Measurements from ENCODE around the gene PHLPP1. TPM values are rescaled to one million over a fixed set of nuclear protein-coding genes. Genes with fewer than 3 reads are reported as not detected.

The PHLPP1 gene
- total and polyA plus RNA-seq, 2 of the 13 experiments (the other 11 are each of a cell fraction or from before 2014, with no cell fraction given) = 9.8 to 18.5 TPM

- Histone ChIP-seq H3K4me2 (ENCODE audit: low read depth, low read length) (no peak overlapping the region), H2AFZ (ENCODE audit: low read length) (no peak overlapping the region), H4K20me1 (ENCODE audit: insufficient read depth, low read length) (no peaks in the 10 kb centered on the region), H3K27me3 (ENCODE audit: control insufficient read depth in 1 of 2, insufficient read depth in 2 of 2, low read length in 2 of 2) (no peaks in the 10 kb centered on the region), H3K79me2 (ENCODE audit: insufficient read depth, low read length) (peaks cover 87% of the 10 kb centered on the region), H3K27ac (ENCODE audit: extremely low read length, insufficient read depth, low read length) (no peak overlapping the region), H3K9me3 (ENCODE audit: low read length) (no peaks in the 10 kb centered on the region), H3K36me3 (replicated peaks in 1 of 2; ENCODE audit: control insufficient read depth in 1 of 2, insufficient read depth in 2 of 2, low read length in 2 of 2) (no peaks in the 10 kb centered on the region), H3K4me3 (replicated peaks in 1 of 3; ENCODE audit: insufficient read depth in 1 of 3, low read depth in 2 of 3, low read length in 3 of 3) (no peak overlapping the region), H3K9ac (ENCODE audit: insufficient read depth, low read depth, low read length) (no peak overlapping the region), H3K4me1 (ENCODE audit: insufficient read depth, low read length) (peaks cover 68% of the 10 kb centered on the region)
- in situ Hi-C loops (cut with HindIII; ENCODE audit: extremely low pct_ligation_motif_present, low pct_unique_long_range_greater_than_20kb) (no loop called here), intact Hi-C loops (cut with micrococcal nuclease; ENCODE audit: unreplicated experiment) (no loop called here)
- no peak for TF ChIP-seq TFE3 (CRISPR knock-in tag; IDR thresholded peaks at IDR 0.05)
- no peak for TF ChIP-seq ZNF598 (CRISPR knock-in tag; IDR thresholded peaks at IDR 0.05; ENCODE audit: borderline replicate concordance)
- no peak for TF ChIP-seq ARID2 (CRISPR knock-in tag; IDR thresholded peaks at IDR 0.05; ENCODE audit: borderline replicate concordance)
- ATAC-seq = no peak
- 98% methylated on average over 5 of the region's 5 CpGs for WGBS (ENCODE audit: low lambda C conversion rate)
- BruUV-seq (replicated peaks) = no TSS peak
- FAIRE-seq = no peak
- CTCF ChIA-PET (ENCODE audit: low intra/inter-chr PET ratio, low total read pairs) = no interaction called here
- no peak for DNase-seq (ENCODE audit: low spot score)
- POLR2A ChIA-PET = no interaction called here
These were observed 52.0 kb downstream of the PHLPP1 start for GRCh38 chr18:62767321-62767720.

GRCh38 chr18:62767836-62768557 lies 52.7 kb downstream of the PHLPP1 start:
- DNase-seq (ENCODE audit: low spot score) (no peak), ATAC-seq (no peak), FAIRE-seq (no peak)
- Histone ChIP-seq H3K27me3 (ENCODE audit: control insufficient read depth in 1 of 2, insufficient read depth in 2 of 2, low read length in 2 of 2) (no peaks in the 10 kb centered on the region), H2AFZ (ENCODE audit: low read length) (no peak overlapping the region), H3K36me3 (replicated peaks in 1 of 2; ENCODE audit: control insufficient read depth in 1 of 2, insufficient read depth in 2 of 2, low read length in 2 of 2) (no peaks in the 10 kb centered on the region), H3K27ac (ENCODE audit: extremely low read length, insufficient read depth, low read length) (no peak overlapping the region), H3K4me2 (ENCODE audit: low read depth, low read length) (no peak overlapping the region), H3K79me2 (ENCODE audit: insufficient read depth, low read length) (peaks cover 88% of the 10 kb centered on the region), H3K9me3 (ENCODE audit: low read length) (no peaks in the 10 kb centered on the region), H3K4me3 (replicated peaks in 1 of 3; ENCODE audit: insufficient read depth in 1 of 3, low read depth in 2 of 3, low read length in 3 of 3) (no peak overlapping the region), H4K20me1 (ENCODE audit: insufficient read depth, low read length) (no peaks in the 10 kb centered on the region), H3K9ac (ENCODE audit: insufficient read depth, low read depth, low read length) (no peak overlapping the region), H3K4me1 (ENCODE audit: insufficient read depth, low read length) (peaks cover 72% of the 10 kb centered on the region)
- TF ChIP-seq ZNF30 (CRISPR knock-in tag; IDR thresholded peaks at IDR 0.05) (no peak), CENPT (CRISPR knock-in tag; IDR thresholded peaks at IDR 0.05; ENCODE audit: low read depth) (no peak), POLR2A (IDR thresholded peaks at IDR 0.05; ENCODE audit: insufficient read depth in 1 of 2, low read depth in 2 of 2, low read length in 2 of 2) (no peak)
- in situ Hi-C loops (cut with HindIII; ENCODE audit: extremely low pct_ligation_motif_present, low pct_unique_long_range_greater_than_20kb) (no loop called here), intact Hi-C loops (cut with micrococcal nuclease; ENCODE audit: unreplicated experiment) (no loop called here)
- ChIA-PET POLR2A (no interaction called here), CTCF (ENCODE audit: low intra/inter-chr PET ratio, low total read pairs) (no interaction called here)
- no TSS peak for BruUV-seq (replicated peaks)
- WGBS (ENCODE audit: low lambda C conversion rate) = 94% methylated on average over 3 of the region's 3 CpGs
